B cell (primary cell): ENCODE results near the gene SLC4A8. TPM values are rescaled to one million over a fixed set of nuclear protein-coding genes. Genes with fewer than 3 reads are reported as not detected.
A peak's percentile ranks its signal among the peaks of the same experiment; 100 is the strongest.

Experiments
- ATAC-seq: fragments of 200-7000 bp; cut with Tn5 transposase; one replicate; pipeline ENCODE4 v1.10.0; 2021; ENCODE audit warnings: low read depth, mild to moderate bottlenecking, moderate number of reproducible peaks, moderate library complexity
- CTCF ChIA-PET: fragments of 350-600 bp; sonication (Branson Sonifier 250); formaldehyde crosslinking; loops from one replicate; lab custom pipeline; 2021; ENCODE audit warnings: antibody characterized with exemption, inconsistent platforms; lab: Charles Lee
- POLR2A ChIA-PET: fragments of 350-600 bp; sonication (Branson Sonifier 250); formaldehyde crosslinking; loops from one replicate; lab custom pipeline; 2021; ENCODE audit warnings: antibody characterized with exemption; lab: Charles Lee
- DNase-seq: peaks from one replicate; pipeline ENCODE4 v3.0.0; 2013
- H2AFZ ChIP-seq: 2 replicates; pipeline ENCODE4 v1.6.1; 2012; ENCODE audit warnings: mild to moderate bottlenecking, low read depth, low read length; ENCODE audit not compliant: insufficient read depth, poor library complexity, severe bottlenecking
- H3K27ac ChIP-seq, 2 donors: 1 replicate in 1 of 2; 2 replicates in 1 of 2; pipeline ENCODE4 v1.5.1; 2012 to 2013; ENCODE audit warnings: low read length in 2 of 2, mild to moderate bottlenecking in 2 of 2, moderate library complexity in 1 of 2
- H3K27me3 ChIP-seq, 4 experiments: fragments of 200-600 bp in 1 of 4; sonication (generic) in 1 of 4; replicated peaks in 1 of 4; 1 replicate in 2 of 4; 2 replicates in 2 of 4; pipeline versions ENCODE4 v1.6.1 to v1.7.0; 2013 to 2016; ENCODE audit warnings: low read length in 3 of 4, mild to moderate bottlenecking in 2 of 4, mixed read lengths in 1 of 4, moderate library complexity in 1 of 4; ENCODE audit not compliant: insufficient read depth in 4 of 4, control insufficient read depth in 3 of 4; ENCODE audit errors: control extremely low read depth in 1 of 4
- H3K36me3 ChIP-seq, 2 experiments: replicated peaks in 1 of 2; 1 replicate in 1 of 2; 2 replicates in 1 of 2; pipeline versions ENCODE4 v1.6.1 to v1.7.1; 2013; ENCODE audit warnings: low read length in 1 of 2; ENCODE audit not compliant: insufficient read depth in 2 of 2, control insufficient read depth in 1 of 2; ENCODE audit errors: control extremely low read depth in 1 of 2, extremely low read depth in 1 of 2
- H3K4me1 ChIP-seq, 2 donors: fragments of 200-600 bp in 1 of 2; sonication (generic) in 1 of 2; 1 replicate in 1 of 2; 2 replicates in 1 of 2; pipeline versions ENCODE4 v1.5.1 to v1.6.1; 2013 to 2017; ENCODE audit warnings: low read length in 2 of 2; ENCODE audit not compliant: control insufficient read depth in 2 of 2, insufficient read depth in 2 of 2
- H3K4me2 ChIP-seq: replicated peaks from 2 replicates; pipeline ENCODE3; 2012; ENCODE audit warnings: mild to moderate bottlenecking, low read depth, low read length; ENCODE audit not compliant: poor library complexity, severe bottlenecking
- H3K4me3 ChIP-seq, 5 experiments: fragments of 200-600 bp in 1 of 5; sonication (generic) in 1 of 5; 1 replicate in 3 of 5; 2 replicates in 2 of 5; pipeline versions ENCODE4 v1.5.1 to v1.7.0; 2011 to 2016; ENCODE audit warnings: low read length in 4 of 5, mild to moderate bottlenecking in 4 of 5, low read depth in 2 of 5, control low read depth in 1 of 5, moderate library complexity in 1 of 5; ENCODE audit not compliant: insufficient read depth in 1 of 5; ENCODE audit errors: control extremely low read depth in 1 of 5, extremely low read depth in 1 of 5
- H3K79me2 ChIP-seq: fragments of 200-600 bp; sonication (generic); one replicate; pipeline ENCODE4 v1.6.0; 2016; ENCODE audit warnings: low read length; ENCODE audit not compliant: control insufficient read depth, insufficient read depth
- H3K9ac ChIP-seq: fragments of 200-600 bp; sonication (generic); 2 replicates; pipeline ENCODE4 v1.6.1; 2017; ENCODE audit warnings: mild to moderate bottlenecking, low read length, moderate library complexity
- H3K9me3 ChIP-seq, 3 donors: one replicate each; pipeline versions ENCODE4 v1.6.1 to v1.7.1; 2013; ENCODE audit warnings: low read length in 2 of 3; ENCODE audit not compliant: control insufficient read depth in 2 of 3, insufficient read depth in 1 of 3; ENCODE audit errors: control extremely low read depth in 1 of 3
- H4K20me1 ChIP-seq: 2 replicates; pipeline ENCODE4 v1.6.0; 2012; ENCODE audit warnings: mild to moderate bottlenecking, low read length; ENCODE audit not compliant: insufficient read depth, control insufficient read depth, poor library complexity, severe bottlenecking
- H3K27ac Mint-ChIP-seq: one replicate; pipeline ENCODE4 v1.8.0; 2021; ENCODE audit warnings: mixed read lengths
- H3K27me3 Mint-ChIP-seq: one replicate; pipeline ENCODE4 v1.8.0; 2021; ENCODE audit warnings: mixed read lengths
- H3K4me1 Mint-ChIP-seq: one replicate; pipeline ENCODE4 v1.8.0; 2021; ENCODE audit warnings: mixed read lengths
- H3K4me3 Mint-ChIP-seq: one replicate; pipeline ENCODE4 v1.8.0; 2021; ENCODE audit warnings: mixed read lengths
- H3K9me3 Mint-ChIP-seq: one replicate; pipeline ENCODE4 v1.8.0; 2022; ENCODE audit warnings: mixed read lengths; ENCODE audit not compliant: insufficient read depth
- CTCF ChIP-seq: fragments of 200-600 bp; IDR thresholded peaks from one replicate; pipeline ENCODE4 v1.8.0; 2022; ENCODE audit warnings: antibody characterized with exemption, mild to moderate bottlenecking
- EZH2 ChIP-seq: IDR thresholded peaks from 2 replicates; pipeline ENCODE4 v1.6.1; 2012; ENCODE audit warnings: borderline replicate concordance, low read depth, mild to moderate bottlenecking, moderate library complexity, low read length; ENCODE audit not compliant: insufficient read depth, poor library complexity, severe bottlenecking
- WGBS: methylation state at CpG from one replicate; pipeline ENCODE4 v1.1.5; 2013; ENCODE audit warnings: missing lambda C conversion rate; ENCODE audit not compliant: insufficient coverage; 5-methylcytosine and 5-hydroxymethylcytosine counted together
- intact Hi-C: fragments of 100-400 bp; cut with micrococcal nuclease; formaldehyde crosslinking; loops from one replicate; pipeline ENCODE4 v1.10.0; 2022
- polyA plus RNA-seq: library from polyadenylated mRNA; depleted of rRNA; stranded (reverse); fragments of >200 nt; gene quantifications from 2 replicates; pipeline ENCODE4 v1.2.3, GENCODE V29; 2012
- total RNA-seq, 2 donors: library from RNA; stranded (reverse); fragments of 120-200 nt in 1 of 2; gene quantifications; 1 replicate in 1 of 2; 2 replicates in 1 of 2; pipeline versions ENCODE4 v1.2.3 to v1.2.4, GENCODE V29; 2013 to 2022

SLC4A8 gene
- total and polyA plus RNA-seq, 2 donors (not counting 1 experiment from before 2014, with no cell fraction given): 3.1 to 3.2 TPM

GRCh38 chr12:51419425-51420193 is 5.0 kb upstream of the SLC4A8 start:
- no peaks in the 10 kb centered on the region for H3K9me3 ChIP-seq
- H3K9ac ChIP-seq: no peak overlapping the region
- no peaks in the 10 kb centered on the region for H3K27me3 Mint-ChIP-seq
- no peaks in the 10 kb centered on the region for H4K20me1 ChIP-seq
- H3K4me2 ChIP-seq: no peak overlapping the region
- no peaks in the 10 kb centered on the region for H3K27me3 ChIP-seq
- no peak for ATAC-seq
- intact Hi-C loops: loop anchor here (2.0 to 5.0 kb wide), 3 partner anchors 259 to 458 kb away; a partner anchor contains a TSS
- H3K4me3 ChIP-seq: no peak overlapping the region
- H3K4me3 Mint-ChIP-seq: no peak overlapping the region
- H3K79me2 ChIP-seq: peaks cover 14% of the 10 kb centered on the region
- ChIA-PET CTCF (interaction anchor here (0.8 to 5.4 kb wide), 6 partner anchors 9 to 384 kb away, joined by 3 to 83 read pairs (median 5); no protein-coding TSS in a partner anchor), POLR2A (no interaction called here)
- no peaks in the 10 kb centered on the region for H3K36me3 ChIP-seq
- H3K4me1 ChIP-seq: peaks cover 5 to 7% of the 10 kb centered on the region in 2 donors
- H3K27ac ChIP-seq: no peak overlapping the region
- TF ChIP-seq CTCF (no peak), EZH2 (no peak)
- 89% methylated on average over 4 of the region's 11 CpGs for WGBS
- no peak overlapping the region for H3K27ac Mint-ChIP-seq
- DNase-seq: no peak
- no peaks in the 10 kb centered on the region for H3K9me3 Mint-ChIP-seq
- H2AFZ ChIP-seq: no peak overlapping the region
- peaks cover 12% of the 10 kb centered on the region for H3K4me1 Mint-ChIP-seq

GRCh38 chr12:51421266-51421884 is 3.3 kb upstream of the SLC4A8 start:
- 10% methylated on average over 1 of the region's 5 CpGs for WGBS
- intact Hi-C loops: loop anchor here (1.0 to 5.0 kb wide), 4 partner anchors 257 to 559 kb away; a partner anchor contains a TSS
- Mint-ChIP-seq H3K9me3 (no peaks in the 10 kb centered on the region), H3K4me1 (peaks cover 19% of the 10 kb centered on the region), H3K4me3 (no peak overlapping the region), H3K27me3 (no peaks in the 10 kb centered on the region), H3K27ac (no peak overlapping the region)
- Histone ChIP-seq H3K4me1 (peaks cover 8 to 12% of the 10 kb centered on the region in 2 donors), H2AFZ (no peak overlapping the region), H4K20me1 (no peaks in the 10 kb centered on the region), H3K4me3 (no peak overlapping the region), H3K27ac (no peak overlapping the region), H3K27me3 (no peaks in the 10 kb centered on the region), H3K36me3 (no peaks in the 10 kb centered on the region), H3K79me2 (peaks cover 3% of the 10 kb centered on the region), H3K9ac (no peak overlapping the region), H3K4me2 (no peak overlapping the region), H3K9me3 (no peaks in the 10 kb centered on the region)
- ATAC-seq: no peak
- DNase-seq: peak; percentile 63
- ChIA-PET POLR2A (no interaction called here), CTCF (interaction anchor here (0.9 to 5.4 kb wide), 14 partner anchors 9 to 454 kb away, joined by 3 to 83 read pairs (median 6); partner anchors contain the start of gene GALNT6)
- TF ChIP-seq CTCF: peak; percentile 65
- TF ChIP-seq EZH2: no peak
